Cardiac fibroblast (primary cell): Measurements from ENCODE around the gene LDLRAD3.
A peak's percentile ranks its signal among the peaks of the same experiment; 100 is the strongest.

Source experiments
- DNase-seq, 2 donors: peaks; one replicate each; pipeline versions ENCODE4 v3.0.0 to v3.0.0-alpha.2; 2010; ENCODE audit warnings: low read depth in 2 of 2
- H3K4me3 ChIP-seq, 2 donors: replicated peaks in 1 of 2; 1 replicate in 1 of 2; 2 replicates in 1 of 2; pipeline ENCODE4 v1.5.1; 2011; ENCODE audit warnings: low read depth in 2 of 2, low read length in 2 of 2, mild to moderate bottlenecking in 2 of 2, moderate library complexity in 1 of 2
- CTCF ChIP-seq: IDR thresholded peaks from one replicate; pipeline ENCODE4 v1.5.1; 2011; ENCODE audit warnings: low read depth, mild to moderate bottlenecking, low read length, inconsistent platforms

The LDLRAD3 gene

GRCh38 chr11:36192425-36193289 is 248.8 kb downstream of the LDLRAD3 start:
- no peak overlapping the region for H3K4me3 ChIP-seq
- TF ChIP-seq CTCF, result no peak
- no peak for DNase-seq

GRCh38 chr11:36193290-36193619 is 249.4 kb downstream of the LDLRAD3 start:
- no peak overlapping the region for H3K4me3 ChIP-seq
- no peak for DNase-seq
- no peak for TF ChIP-seq CTCF

- no peak for DNase-seq
- no peak for TF ChIP-seq CTCF
Measured at GRCh38 chr11:36193721-36194120, 249.9 kb downstream of the LDLRAD3 start.

GRCh38 chr11:36195496-36196354 is 251.9 kb downstream of the LDLRAD3 start:
- TF ChIP-seq CTCF, result no peak
- peak; percentile 14 to 56 for DNase-seq
- no peak overlapping the region for H3K4me3 ChIP-seq

More at GRCh38 chr11:36193721-36194120, 249.9 kb downstream of the LDLRAD3 start:
- H3K4me3 ChIP-seq, result no peak overlapping the region

- no peak overlapping the region for H3K4me3 ChIP-seq
- peak; percentile 56 to 76 for DNase-seq
- TF ChIP-seq CTCF, result no peak
Measured at GRCh38 chr11:36196411-36196998, 252.6 kb downstream of the LDLRAD3 start.

- no peak for DNase-seq
- H3K4me3 ChIP-seq, result no peak overlapping the region
- TF ChIP-seq CTCF, result no peak
Measured at GRCh38 chr11:36201411-36201810, 257.5 kb downstream of the LDLRAD3 start.
